ENCODE measurements around the gene FRMD4A. TPM values are rescaled to one million over a fixed set of nuclear protein-coding genes. Genes with fewer than 3 reads are reported as not detected.

FRMD4A gene
- total RNA-seq, 4 donors from 2014 or later: 4.4 to 7.1 (median 5.2) TPM

GRCh38 chr10:14066106-14066505 is 264.6 kb downstream of the FRMD4A start:
- H3K27me3 ChIP-seq: no peaks in the 10 kb centered on the region

GRCh38 chr10:14063531-14064285 is 267.0 kb downstream of the FRMD4A start:
- H3K9me3 ChIP-seq: no peaks in the 10 kb centered on the region
- H3K4me3 ChIP-seq: no peak overlapping the region
- no peaks in the 10 kb centered on the region for H3K36me3 ChIP-seq
- ATAC-seq: peak; percentile 63 to 78
- peak; percentile 10 to 56 for DNase-seq
- no peaks in the 10 kb centered on the region for H3K27me3 ChIP-seq
- in situ Hi-C loops (cut with MboI; ENCODE audit: low sequenced_read_pairs in 4 of 4): no loop called here
- intact Hi-C loops (cut with DNase I; ENCODE audit: low total_unique reads): no loop called here
- no peak overlapping the region for H3K27ac ChIP-seq
- H3K4me1 ChIP-seq: no peaks in the 10 kb centered on the region
- no peak for TF ChIP-seq POLR2A (IDR thresholded peaks at IDR 0.05)
- TF ChIP-seq, protein P1, sequence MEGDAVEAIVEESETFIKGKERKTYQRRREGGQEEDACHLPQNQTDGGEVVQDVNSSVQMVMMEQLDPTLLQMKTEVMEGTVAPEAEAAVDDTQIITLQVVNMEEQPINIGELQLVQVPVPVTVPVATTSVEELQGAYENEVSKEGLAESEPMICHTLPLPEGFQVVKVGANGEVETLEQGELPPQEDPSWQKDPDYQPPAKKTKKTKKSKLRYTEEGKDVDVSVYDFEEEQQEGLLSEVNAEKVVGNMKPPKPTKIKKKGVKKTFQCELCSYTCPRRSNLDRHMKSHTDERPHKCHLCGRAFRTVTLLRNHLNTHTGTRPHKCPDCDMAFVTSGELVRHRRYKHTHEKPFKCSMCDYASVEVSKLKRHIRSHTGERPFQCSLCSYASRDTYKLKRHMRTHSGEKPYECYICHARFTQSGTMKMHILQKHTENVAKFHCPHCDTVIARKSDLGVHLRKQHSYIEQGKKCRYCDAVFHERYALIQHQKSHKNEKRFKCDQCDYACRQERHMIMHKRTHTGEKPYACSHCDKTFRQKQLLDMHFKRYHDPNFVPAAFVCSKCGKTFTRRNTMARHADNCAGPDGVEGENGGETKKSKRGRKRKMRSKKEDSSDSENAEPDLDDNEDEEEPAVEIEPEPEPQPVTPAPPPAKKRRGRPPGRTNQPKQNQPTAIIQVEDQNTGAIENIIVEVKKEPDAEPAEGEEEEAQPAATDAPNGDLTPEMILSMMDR (IDR thresholded peaks at IDR 0.05 in 4 of 5, conservative IDR thresholded peaks at IDR 0.05 in 1 of 5): no peak

More at GRCh38 chr10:14066106-14066505, 264.6 kb downstream of the FRMD4A start:
- Histone ChIP-seq H3K4me3 (no peak overlapping the region), H3K9me3 (no peaks in the 10 kb centered on the region), H3K36me3 (no peaks in the 10 kb centered on the region), H3K27ac (no peak overlapping the region), H3K4me1 (no peaks in the 10 kb centered on the region)
- in situ Hi-C loops (cut with MboI; ENCODE audit: low sequenced_read_pairs in 4 of 4) (no loop called here), intact Hi-C loops (cut with DNase I; ENCODE audit: low total_unique reads) (no loop called here)
- no peak for DNase-seq
- ATAC-seq: no peak
- no peak for TF ChIP-seq POLR2A (IDR thresholded peaks at IDR 0.05)
- TF ChIP-seq, protein P1 (IDR thresholded peaks at IDR 0.05 in 4 of 5, conservative IDR thresholded peaks at IDR 0.05 in 1 of 5): no peak

- no peak for TF ChIP-seq POLR2A (IDR thresholded peaks at IDR 0.05)
- TF ChIP-seq, protein P1 (IDR thresholded peaks at IDR 0.05 in 4 of 5, conservative IDR thresholded peaks at IDR 0.05 in 1 of 5): no peak
- in situ Hi-C loops (cut with MboI; ENCODE audit: low sequenced_read_pairs in 4 of 4) (no loop called here), intact Hi-C loops (cut with DNase I; ENCODE audit: low total_unique reads) (no loop called here)
- no peaks in the 10 kb centered on the region for H3K9me3 ChIP-seq
- H3K4me1 ChIP-seq: no peaks in the 10 kb centered on the region
- ATAC-seq (no peak), DNase-seq (no peak)
- H3K27ac ChIP-seq: no peak overlapping the region
- no peaks in the 10 kb centered on the region for H3K27me3 ChIP-seq
- H3K36me3 ChIP-seq: no peaks in the 10 kb centered on the region
- H3K4me3 ChIP-seq: no peak overlapping the region
Measured at GRCh38 chr10:14062528-14063260, 268.0 kb downstream of the FRMD4A start.

DNA sequence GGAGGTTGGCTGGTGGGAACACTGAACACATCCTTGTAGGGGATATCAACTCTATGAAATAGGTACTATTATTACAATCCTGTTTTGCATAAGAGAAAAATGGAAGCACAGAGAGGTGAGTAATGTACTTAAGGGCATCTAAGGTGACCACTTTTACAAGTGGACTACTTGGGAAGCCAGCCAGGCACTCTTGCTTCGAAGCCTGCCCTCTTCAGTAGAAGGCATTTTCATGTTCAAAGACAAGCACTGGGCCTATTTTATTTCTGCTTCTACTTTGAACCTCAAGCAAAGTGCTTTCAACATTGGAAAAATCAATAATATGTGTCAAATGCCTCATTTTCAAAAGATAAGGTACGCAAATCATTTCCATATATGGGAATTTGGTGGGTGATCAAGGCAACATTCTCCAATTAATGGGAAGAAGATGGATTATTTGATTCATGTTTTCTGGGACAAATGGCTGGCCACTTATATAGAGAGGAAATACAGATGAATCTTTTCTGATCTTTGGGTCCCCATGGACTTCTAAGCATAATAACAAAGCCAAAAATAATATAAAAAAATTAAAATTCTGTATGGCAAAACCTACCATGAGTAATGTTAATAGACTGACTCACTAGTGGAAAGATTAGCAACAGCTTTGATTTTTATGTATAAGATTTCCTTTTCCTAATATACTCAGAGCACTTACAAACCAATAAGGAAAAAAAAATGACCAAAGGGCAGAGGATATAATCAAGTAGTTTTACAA is 270.2 kb downstream of the FRMD4A start:
- no peaks in the 10 kb centered on the region for H3K9me3 ChIP-seq
- H3K4me3 ChIP-seq: no peak overlapping the region
- intact Hi-C loops (cut with DNase I; ENCODE audit: low total_unique reads): no loop called here
- no peaks in the 10 kb centered on the region for H3K27me3 ChIP-seq
- TF ChIP-seq, protein P1 (IDR thresholded peaks at IDR 0.05 in 4 of 5, conservative IDR thresholded peaks at IDR 0.05 in 1 of 5): no peak
- no peak for TF ChIP-seq POLR2A (IDR thresholded peaks at IDR 0.05)
- in situ Hi-C loops (cut with MboI; ENCODE audit: low sequenced_read_pairs in 4 of 4): no loop called here
- ATAC-seq: no peak
- no peaks in the 10 kb centered on the region for H3K4me1 ChIP-seq
- no peak for DNase-seq
- H3K27ac ChIP-seq: no peak overlapping the region
- H3K36me3 ChIP-seq: no peaks in the 10 kb centered on the region
